ENCODE data around the gene SFXN3. TPM values are rescaled to one million over a fixed set of nuclear protein-coding genes. Genes with fewer than 3 reads are reported as not detected.

The SFXN3 gene
- total and polyA plus RNA-seq, 2 of the 8 experiments (the other 6 are each of a cell fraction or from before 2014, with no cell fraction given): 2.6 to 2.8 TPM

- Histone ChIP-seq H3K4me3 (ENCODE audit: extremely low read depth in 1 of 4, insufficient read depth in 2 of 4, low read depth in 3 of 4, low read length in 4 of 4) (no peak overlapping the region), H3K79me2 (ENCODE audit: control insufficient read depth in 1 of 2, insufficient read depth in 2 of 2, low read length in 2 of 2) (no peaks in the 10 kb centered on the region), H3K27ac (ENCODE audit: low read depth, low read length) (no peak overlapping the region), H2BK120ac (replicated peaks; ENCODE audit: low read depth, low read length) (no peak overlapping the region), H3K4me2 (ENCODE audit: insufficient read depth in 1 of 2, low read depth in 2 of 2, low read length in 2 of 2) (no peak overlapping the region), H3K23ac (ENCODE audit: insufficient read length) (no peak overlapping the region), H3K79me1 (ENCODE audit: low read depth, low read length) (no peaks in the 10 kb centered on the region), H3K23me2 (ENCODE audit: low read depth, low read length) (peaks cover 11% of the 10 kb centered on the region), H3K14ac (ENCODE audit: insufficient read length) (no peak overlapping the region), H3K27me3 (replicated peaks in 1 of 4; ENCODE audit: control insufficient read depth in 3 of 4, extremely low read depth in 1 of 4, insufficient read depth in 3 of 4, low read length in 3 of 4) (peaks cover 1 to 38% (median 33%) of the 10 kb centered on the region in 4 experiments), H3K9ac (replicated peaks in 1 of 4; ENCODE audit: extremely low read depth in 1 of 4, low read depth in 3 of 4, low read length in 3 of 4) (no peak overlapping the region), H2BK5ac (ENCODE audit: low read depth, low read length) (no peak overlapping the region), H2BK20ac (ENCODE audit: low read length) (no peak overlapping the region), H3K4ac (replicated peaks; ENCODE audit: insufficient read length, low read depth, low read length) (no peak overlapping the region), H2AK5ac (ENCODE audit: low read depth, low read length) (no peak overlapping the region), H2BK12ac (ENCODE audit: low read depth, low read length) (no peak overlapping the region), H3K18ac (ENCODE audit: extremely low read depth, low read length) (no peak overlapping the region), H4K5ac (ENCODE audit: insufficient read length, low read depth, low read length) (no peak overlapping the region), H3K4me1 (replicated peaks in 1 of 4; ENCODE audit: control insufficient read depth in 3 of 4, insufficient read depth in 4 of 4, low read length in 3 of 4) (peaks cover 0 to 12% (median 10%) of the 10 kb centered on the region in 4 experiments; a peak in 6 of 7 replicates), H4K91ac (replicated peaks; ENCODE audit: insufficient read length, low read length) (no peak overlapping the region), H2AFZ (ENCODE audit: low read length) (no peak overlapping the region), H3K56ac (replicated peaks; ENCODE audit: insufficient read length, low read depth, low read length) (no peak overlapping the region), H2BK15ac (ENCODE audit: low read length) (no peak overlapping the region), H4K20me1 (replicated peaks in 1 of 2; ENCODE audit: control insufficient read depth in 1 of 2, insufficient read depth in 2 of 2, low read length in 2 of 2) (peaks cover 0 to 3% of the 10 kb centered on the region in 2 experiments), H3K36me3 (ENCODE audit: control insufficient read depth in 2 of 4, insufficient read depth in 4 of 4, low read length in 3 of 4) (no peaks in the 10 kb centered on the region), H4K8ac (ENCODE audit: extremely low read depth, insufficient read depth, low read length) (no peak overlapping the region), H3K9me3 (ENCODE audit: insufficient read depth in 2 of 2, low read depth in 1 of 2, low read length in 1 of 2) (no peaks in the 10 kb centered on the region)
- DNase-seq (ENCODE audit: low read depth in 1 of 2, low spot score in 2 of 2) (no peak), FAIRE-seq (no peak)
- WGBS, 2 experiments (ENCODE audit: extremely low coverage in 1 of 2, insufficient coverage in 1 of 2, insufficient read length in 1 of 2, insufficient replicate concordance in 2 of 2, low coverage in 1 of 2, low lambda C conversion rate in 2 of 2, missing lambda C conversion rate in 1 of 2): 77% methylated on average over 9 of the region's 10 CpGs; no CpG with 5 or more reads in 1 of the 2 experiments
- POLR2A ChIA-PET (ENCODE audit: partially characterized antibody): no interaction called here
- CTCF ChIA-PET (ENCODE audit: partially characterized antibody): interaction anchor here (0.5 to 51.8 kb wide), 6 partner anchors 9 to 473 kb away, joined by 3 to 2176 read pairs (median 76); partner anchors contain the start of genes KAZALD1, PDZD7 and SFXN3
- no peak for TF ChIP-seq KDM4A (IDR thresholded peaks at IDR 0.05; ENCODE audit: low read depth, low read length, severe bottlenecking)
- TF ChIP-seq SUZ12 (IDR thresholded peaks at IDR 0.05; ENCODE audit: low read length): no peak
- TF ChIP-seq SIX5 (IDR thresholded peaks at IDR 0.05; ENCODE audit: low read depth, low read length): no peak
- TF ChIP-seq BCL11A (IDR thresholded peaks at IDR 0.05; ENCODE audit: low read depth in 2 of 2, low read length in 2 of 2): no peak
- no peak for TF ChIP-seq ATF2 (IDR thresholded peaks at IDR 0.05; ENCODE audit: low read length)
- no peak for TF ChIP-seq BRCA1 (IDR thresholded peaks at IDR 0.05; ENCODE audit: low read depth, low read length)
- TF ChIP-seq TCF12 (IDR thresholded peaks at IDR 0.05; ENCODE audit: low read depth, low read length): no peak
- TF ChIP-seq EGR1 (IDR thresholded peaks at IDR 0.05; ENCODE audit: borderline replicate concordance, low read depth, low read length): no peak
- TF ChIP-seq RXRA (IDR thresholded peaks at IDR 0.05; ENCODE audit: insufficient read depth, low read depth, low read length): no peak
- TF ChIP-seq SP4 (IDR thresholded peaks at IDR 0.05; ENCODE audit: low read length): no peak
- no peak for TF ChIP-seq JUN (IDR thresholded peaks at IDR 0.05; ENCODE audit: low read depth, low read length)
- TF ChIP-seq CHD2 (IDR thresholded peaks at IDR 0.05; ENCODE audit: low read length): no peak
Measured at GRCh38 chr10:101035916-101036702, 5.1 kb downstream of the SFXN3 start.

Data from H1 (cell line).